BJ (cell line): ENCODE measurements around the gene ZNF236. TPM values are rescaled to one million over a fixed set of nuclear protein-coding genes. Genes with fewer than 3 reads are reported as not detected.

Experiments used
- CTCF ChIA-PET: fragments of 350-600 bp; formaldehyde crosslinking; extraction: SDS; loops from one replicate; lab custom pipeline; 2021; ENCODE audit warnings: antibody characterized with exemption, inconsistent platforms; lab: Yijun Ruan, JAX
- POLR2A ChIA-PET: fragments of 300-600 bp; sonication (Branson Sonifier 250); formaldehyde crosslinking; extraction: SDS; loops from one replicate; lab custom pipeline; 2021; ENCODE audit warnings: antibody characterized with exemption; lab: Charles Lee
- DNase-seq: peaks from one replicate; pipeline ENCODE4 v3.0.0-alpha.2; 2011; ENCODE audit warnings: low read depth
- H3K27me3 ChIP-seq: 2 replicates; pipeline ENCODE4 v1.6.0; 2011; ENCODE audit warnings: low read length; ENCODE audit not compliant: control insufficient read depth, insufficient read depth
- H3K36me3 ChIP-seq: 2 replicates; pipeline ENCODE4 v1.5.1; 2011; ENCODE audit warnings: low read length; ENCODE audit not compliant: control insufficient read depth, insufficient read depth
- H3K4me3 ChIP-seq: 2 replicates; pipeline ENCODE4 v1.5.1; 2011; ENCODE audit warnings: low read depth, mild to moderate bottlenecking, control low read depth, low read length
- CTCF ChIP-seq: IDR thresholded peaks from 2 replicates; pipeline ENCODE4 v1.5.1; 2011; ENCODE audit warnings: low read depth, mild to moderate bottlenecking, control low read depth, inconsistent platforms, low read length, moderate library complexity; ENCODE audit not compliant: insufficient read depth
- polyA plus RNA-seq: library from polyadenylated mRNA; depleted of rRNA; stranded (reverse); fragments of >200 nt; gene quantifications from 2 replicates; pipeline ENCODE4 v1.2.3, GENCODE V29; 2011

The ZNF236 gene
- polyA plus RNA-seq, 1 experiment, result 5.1 TPM

- ChIA-PET POLR2A (no interaction called here), CTCF (interaction anchor here (0.7 to 2.0 kb wide), 8 partner anchors 9 to 119 kb away, joined by 3 to 6 read pairs (median 3); no protein-coding TSS in a partner anchor)
- peaks cover 9% of the 10 kb centered on the region for H3K36me3 ChIP-seq
- TF ChIP-seq CTCF, result peak; percentile 48
- H3K27me3 ChIP-seq, result no peaks in the 10 kb centered on the region
- no peak overlapping the region for H3K4me3 ChIP-seq
- DNase-seq, result no peak
Measured at GRCh38 chr18:76922107-76922506, 99.8 kb downstream of the ZNF236 start.

GRCh38 chr18:76923485-76924085 lies 101.2 kb downstream of the ZNF236 start:
- no peak overlapping the region for H3K4me3 ChIP-seq
- DNase-seq, result no peak
- H3K36me3 ChIP-seq, result peaks cover 10% of the 10 kb centered on the region
- TF ChIP-seq CTCF, result peak; percentile 48
- CTCF ChIA-PET, result interaction anchor here (0.8 to 2.6 kb wide), 3 partner anchors 17 to 120 kb away, joined by 3 to 14 read pairs (median 4); no protein-coding TSS in a partner anchor
- no peaks in the 10 kb centered on the region for H3K27me3 ChIP-seq
- POLR2A ChIA-PET, result no interaction called here

- Histone ChIP-seq H3K36me3 (peaks cover 8% of the 10 kb centered on the region), H3K4me3 (no peak overlapping the region), H3K27me3 (no peaks in the 10 kb centered on the region)
- CTCF ChIA-PET, result interaction anchor here (2.6 kb wide), 1 partner anchor 122 kb away, joined by 14 read pairs; no protein-coding TSS in a partner anchor
- no peak for TF ChIP-seq CTCF
- POLR2A ChIA-PET, result no interaction called here
- no peak for DNase-seq
Measured at GRCh38 chr18:76925501-76925900, 103.1 kb downstream of the ZNF236 start.

- H3K27me3 ChIP-seq, result no peaks in the 10 kb centered on the region
- no peak for TF ChIP-seq CTCF
- ChIA-PET POLR2A (no interaction called here), CTCF (no interaction called here)
- H3K36me3 ChIP-seq, result peaks cover 8% of the 10 kb centered on the region
- no peak overlapping the region for H3K4me3 ChIP-seq
- no peak for DNase-seq
Measured at GRCh38 chr18:76927223-76927725, 104.9 kb downstream of the ZNF236 start.

GRCh38 chr18:76928179-76928868 lies 106.0 kb downstream of the ZNF236 start:
- Histone ChIP-seq H3K36me3 (peaks cover 8% of the 10 kb centered on the region), H3K27me3 (no peaks in the 10 kb centered on the region), H3K4me3 (no peak overlapping the region)
- ChIA-PET CTCF (no interaction called here), POLR2A (no interaction called here)
- no peak for DNase-seq
- TF ChIP-seq CTCF, result no peak
